ENCODE data around the gene EDARADD.
A peak's percentile ranks its signal among the peaks of the same experiment; 100 is the strongest.
"Not testable (repeated sequence)": the region's sequence is repeated elsewhere in the genome, so short reads cannot be mapped to it uniquely, and the experiment has no call there.

EDARADD gene

DNA sequence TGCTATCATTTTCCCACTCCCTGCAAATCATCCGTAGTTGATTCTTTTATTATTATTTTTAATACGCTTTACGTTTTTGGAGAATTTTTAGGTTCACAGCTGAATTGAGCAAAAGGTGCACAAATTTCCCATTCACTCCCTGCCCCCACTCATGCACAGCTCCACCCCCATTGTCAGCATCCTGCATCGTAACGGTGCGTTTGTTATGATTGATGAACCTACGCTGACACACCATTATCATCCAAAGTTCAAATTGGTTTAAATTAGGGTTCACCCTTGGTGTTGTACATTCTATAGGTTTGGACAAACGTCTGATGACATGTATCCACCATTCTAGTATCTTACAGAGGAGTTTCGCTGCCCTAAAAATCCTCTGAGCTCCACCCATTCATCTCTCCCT lies 44.5 kb downstream of the EDARADD start:
- DNase-seq, result no peak

DNA sequence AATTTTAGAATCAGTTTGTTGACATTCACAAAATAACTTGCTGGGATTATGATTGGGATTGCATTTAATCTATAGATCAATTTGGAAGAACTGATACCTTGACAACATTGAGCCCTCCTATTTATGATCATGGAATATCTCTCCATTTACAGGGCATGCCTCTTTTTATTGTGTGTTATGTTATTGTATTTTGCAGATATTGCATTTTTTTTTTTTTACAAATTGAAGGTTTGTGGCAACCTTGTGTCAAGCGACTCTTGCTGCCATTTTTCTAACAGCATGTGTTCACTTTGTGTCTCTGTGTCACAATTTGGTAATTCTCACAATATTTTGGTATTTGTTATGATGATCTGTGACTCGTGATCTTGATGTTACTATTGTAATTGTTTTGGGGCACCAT lies 46.3 kb downstream of the EDARADD start:
- DNase-seq, result no peak

DNA sequence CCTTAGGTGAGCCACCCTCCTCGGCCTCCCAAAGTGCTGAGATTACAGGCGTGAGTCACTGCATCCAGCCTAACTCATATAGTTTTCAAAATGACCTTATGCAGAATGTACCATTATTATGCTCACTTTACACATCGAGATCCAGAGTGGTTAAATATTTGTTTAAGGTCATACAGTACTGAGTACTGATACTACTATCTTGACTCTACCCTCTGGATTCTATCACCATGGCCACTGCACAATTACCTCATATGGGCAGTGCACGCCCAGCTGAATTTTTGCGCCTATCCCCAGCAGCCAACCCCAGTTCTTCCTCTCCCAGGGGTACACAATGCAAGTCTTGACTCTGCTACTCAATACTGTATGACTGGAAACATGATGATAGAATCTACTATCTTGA lies 56.7 kb downstream of the EDARADD start:
- no peak for DNase-seq

DNA sequence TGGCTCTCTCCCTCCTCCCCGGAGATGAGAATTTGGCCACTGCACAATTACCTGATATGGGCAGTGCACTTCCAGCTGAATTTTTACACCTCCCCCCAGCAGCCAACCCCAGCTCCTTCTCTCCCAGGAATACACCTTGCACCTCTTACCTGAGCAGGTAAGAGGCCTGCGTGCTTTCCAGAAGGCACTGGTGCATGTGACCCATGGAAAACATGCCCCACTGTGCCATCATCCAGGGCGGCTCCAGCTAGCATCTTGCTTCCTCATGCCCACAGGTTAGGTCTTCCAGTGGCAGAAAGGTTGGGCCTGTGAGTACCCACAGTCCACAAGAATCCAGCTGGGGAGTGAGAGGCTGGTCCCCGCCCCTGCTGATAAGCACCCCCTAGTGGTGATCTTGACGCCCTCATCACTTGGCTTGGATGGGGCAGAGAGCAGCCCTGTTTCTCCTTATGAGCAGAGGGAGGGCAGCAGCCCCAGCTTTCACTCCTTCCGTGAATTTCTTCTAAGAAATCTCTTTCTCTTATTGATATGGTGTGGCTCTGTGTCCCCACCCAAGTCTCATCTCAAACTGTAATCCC lies 57.8 kb downstream of the EDARADD start:
- DNase-seq, result peak; percentile 37 to 64

DNA sequence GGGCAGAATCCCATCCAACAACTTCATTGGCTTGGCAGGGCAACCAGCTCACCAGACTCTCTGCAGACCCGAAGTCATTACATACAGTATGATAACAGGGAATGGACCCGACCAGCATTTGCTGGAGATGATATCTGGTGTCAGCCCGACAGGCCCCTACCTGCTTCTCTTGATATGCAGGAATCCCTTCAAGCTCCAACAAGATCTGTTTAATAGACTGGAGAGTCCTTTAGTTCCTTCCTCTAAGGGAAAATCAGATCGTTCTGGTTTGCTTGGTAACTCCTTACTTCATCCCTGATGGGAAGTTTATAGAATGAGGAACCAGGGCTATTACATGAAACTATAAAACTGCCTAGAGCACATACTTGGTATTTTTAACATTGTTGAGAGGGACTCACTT lies 61.2 kb downstream of the EDARADD start:
- no peak for DNase-seq

DNA sequence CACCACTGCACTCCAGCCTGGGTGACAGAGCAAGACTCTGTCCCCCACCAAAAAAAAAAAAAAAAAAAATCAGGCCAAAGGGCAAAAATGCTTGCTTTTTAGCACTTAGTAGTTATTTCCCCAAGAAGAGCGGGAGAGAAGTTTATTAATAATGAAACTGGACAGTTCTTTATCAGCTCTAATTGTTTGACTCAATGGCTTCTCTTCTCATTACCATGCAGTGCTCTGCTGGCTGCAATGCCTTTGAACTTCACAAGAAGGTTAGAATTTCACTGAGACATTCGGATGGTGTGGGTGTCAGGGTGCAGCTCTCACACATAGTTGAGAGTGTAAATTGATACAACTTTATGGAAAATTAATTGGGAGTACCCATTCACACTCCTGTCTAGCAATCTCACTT lies 63.7 kb downstream of the EDARADD start:
- no peak for DNase-seq

DNA sequence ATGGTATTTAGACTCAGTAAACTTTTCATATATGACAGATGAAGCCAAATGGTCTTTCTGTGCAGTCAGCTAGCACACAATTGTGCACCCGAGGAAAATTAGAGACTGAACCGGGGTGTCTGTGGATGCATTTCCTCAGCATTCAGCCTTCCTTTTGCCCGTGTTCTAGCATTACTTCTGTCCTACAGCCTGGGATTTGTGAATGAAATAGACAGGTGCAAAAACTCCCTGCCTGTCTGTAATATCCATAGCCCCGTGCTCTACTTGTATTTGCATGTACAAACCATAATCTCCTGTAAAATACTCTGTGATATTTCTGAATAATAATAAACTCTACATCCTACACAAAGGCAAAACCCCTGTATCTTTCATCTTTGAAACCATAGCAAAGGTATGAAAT lies 64.9 kb downstream of the EDARADD start:
- DNase-seq, result no peak

DNA sequence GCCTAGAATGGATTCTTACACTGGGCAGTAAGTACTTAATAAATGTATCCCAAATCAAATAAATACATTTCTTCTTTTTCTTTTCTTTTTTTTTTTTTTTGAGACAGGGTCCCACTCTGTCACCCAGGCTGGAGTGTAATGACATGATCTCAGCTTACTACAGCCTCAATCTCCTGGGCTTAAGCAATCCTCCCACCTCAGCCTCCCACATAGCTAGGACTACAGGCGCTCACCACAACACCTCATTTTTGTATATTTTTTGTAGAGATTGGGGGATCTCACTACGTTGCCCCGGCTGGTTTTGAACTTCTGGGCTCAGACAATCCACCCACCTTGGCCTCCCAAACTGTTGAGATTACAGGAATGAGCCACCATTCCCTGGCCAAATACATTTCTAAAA lies 66.0 kb downstream of the EDARADD start:
- no peak for DNase-seq

DNA sequence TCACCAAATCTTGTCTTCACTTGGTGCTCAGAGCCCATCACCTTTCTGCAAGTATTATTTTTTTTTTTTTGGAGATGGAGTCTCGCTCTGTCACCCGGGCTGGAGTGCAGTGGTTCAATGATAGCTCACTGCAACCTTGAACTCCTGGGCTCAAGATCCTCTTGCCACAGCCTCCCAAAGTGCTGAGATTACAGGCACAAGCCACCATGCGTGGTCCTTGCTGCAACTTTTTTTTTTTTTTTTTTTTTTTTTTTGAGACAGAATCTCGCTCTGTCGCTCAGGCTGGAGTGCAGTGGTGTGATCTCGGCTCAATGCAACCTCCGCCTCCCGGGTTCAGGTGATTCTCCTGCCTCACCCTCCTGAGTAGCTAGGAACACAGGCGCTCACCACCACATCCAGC lies 70.1 kb downstream of the EDARADD start:
- not testable (repeated sequence) for DNase-seq

DNA sequence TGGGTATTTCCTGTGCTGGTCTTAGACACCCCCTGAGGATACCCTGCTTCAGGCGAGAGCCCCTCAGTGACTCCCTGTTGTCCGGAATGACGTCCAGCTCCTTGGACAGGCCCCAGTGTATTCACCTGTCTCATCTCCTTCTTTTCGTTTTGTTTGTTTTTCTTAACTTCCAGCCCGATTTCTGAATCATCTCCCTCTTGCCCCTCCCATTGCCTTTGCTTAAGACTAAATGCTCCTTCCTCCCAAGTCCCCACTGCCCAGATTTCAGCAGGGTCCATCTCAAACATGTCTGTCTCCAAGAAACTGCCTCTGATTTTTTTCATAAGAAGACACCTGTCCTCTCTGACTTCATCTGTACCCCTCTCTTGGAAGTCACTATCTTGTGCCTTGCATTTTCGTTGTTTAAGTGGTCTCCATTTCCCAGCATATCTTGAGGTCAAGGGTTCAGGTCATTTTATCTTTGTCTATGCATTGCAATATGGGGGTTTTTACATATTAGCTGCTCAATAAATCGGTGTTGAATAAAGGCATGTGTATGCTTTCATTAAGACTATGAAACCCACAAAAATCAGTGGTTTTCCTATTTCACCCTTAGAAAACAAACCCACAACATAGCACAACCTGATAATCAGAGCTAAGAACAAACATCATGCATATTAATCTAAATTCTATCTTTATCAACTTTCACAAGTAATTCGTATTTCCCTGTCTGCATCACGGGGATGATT lies 71.3 kb downstream of the EDARADD start:
- peak in 1 of 2 donors; percentile 4 for DNase-seq

DNA sequence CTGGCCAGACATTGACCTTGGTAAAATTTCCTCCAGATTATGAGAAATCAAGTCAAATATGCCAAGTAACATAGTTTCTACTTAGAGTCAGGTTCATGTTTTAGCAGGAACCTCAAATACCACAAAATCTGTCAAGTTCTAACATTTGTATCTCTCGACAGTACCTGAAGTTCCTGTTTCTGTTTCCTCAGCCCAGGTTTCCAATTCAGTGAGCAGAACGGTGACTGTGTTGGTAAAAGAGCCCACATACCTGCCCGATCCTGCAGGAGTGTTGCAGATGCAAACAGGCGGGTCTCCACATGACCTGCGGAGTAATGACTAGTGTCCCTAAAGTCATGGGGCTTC lies 71.8 kb downstream of the EDARADD start:
- DNase-seq, result peak in 1 of 2 donors; percentile 31

DNA sequence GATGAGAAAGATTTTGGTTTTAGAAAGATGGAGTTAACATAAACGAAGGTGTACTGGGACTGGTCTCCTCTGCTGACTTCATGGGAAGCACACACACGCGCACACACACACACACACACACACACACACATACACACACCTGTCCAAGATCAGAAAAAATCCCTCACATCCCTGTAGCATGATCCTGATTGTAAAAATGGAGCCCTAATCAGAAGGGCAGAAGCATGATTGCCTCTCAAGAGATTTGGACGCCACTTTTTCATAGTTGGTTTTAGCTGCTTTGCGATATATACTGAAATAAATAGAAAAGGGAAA lies 73.2 kb downstream of the EDARADD start:
- DNase-seq, result no peak

DNA sequence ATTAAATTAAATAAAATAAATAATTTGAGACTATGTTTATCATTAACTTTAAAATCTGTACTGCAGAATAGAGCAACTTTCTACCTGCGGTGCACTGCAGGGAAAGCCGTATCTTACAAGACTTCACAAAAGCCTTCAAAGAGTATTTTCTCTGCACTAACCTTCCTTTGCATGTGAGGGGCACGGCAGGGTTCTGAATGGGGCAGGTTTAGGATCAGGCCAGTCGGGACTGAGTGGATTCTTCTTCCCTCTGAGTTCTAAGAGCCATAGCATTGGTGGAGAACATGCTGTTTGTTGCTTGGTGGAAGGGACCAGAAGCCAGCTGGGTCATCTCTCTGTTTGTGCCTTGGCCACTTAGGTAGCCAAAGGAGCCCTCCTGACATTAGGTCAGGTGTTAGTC lies 74.5 kb downstream of the EDARADD start:
- no peak for DNase-seq

DNA sequence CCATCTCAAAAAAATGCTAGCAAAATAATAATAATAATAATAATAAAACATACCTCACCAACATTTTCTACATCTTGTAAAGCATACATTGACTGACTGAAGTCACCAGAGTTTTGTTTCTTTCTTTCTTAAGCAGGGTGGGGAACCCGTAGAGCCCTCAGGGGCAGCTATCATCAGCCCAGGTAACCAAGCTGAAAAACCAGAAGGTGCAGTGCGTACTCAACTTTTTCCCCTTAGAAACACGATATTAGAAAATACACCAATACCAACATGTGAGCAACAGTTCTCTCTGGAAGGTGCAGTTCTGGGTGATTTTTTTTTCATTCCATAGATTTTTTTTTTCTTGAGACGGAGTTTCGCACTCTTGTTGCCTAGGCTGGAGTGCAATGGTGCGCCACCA lies 75.4 kb downstream of the EDARADD start:
- no peak for DNase-seq

DNA sequence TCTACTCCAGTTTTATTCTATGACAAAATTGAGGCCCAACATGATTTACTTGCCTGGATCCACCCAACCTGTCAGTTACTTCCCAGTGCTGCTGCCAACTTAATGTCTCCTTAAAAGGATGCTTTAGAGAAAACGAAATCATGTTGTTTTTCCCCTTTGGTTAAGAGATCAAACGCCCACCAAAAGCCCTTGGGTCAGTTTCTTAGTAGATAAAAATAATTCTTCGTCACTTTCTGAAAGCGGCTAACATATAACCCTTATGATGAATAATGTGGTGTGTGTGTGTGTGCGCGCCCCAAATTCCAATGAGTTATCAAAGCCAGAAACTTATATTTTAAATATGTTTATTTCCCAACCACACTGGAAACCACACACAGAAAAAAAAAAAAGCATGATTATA lies 77.0 kb downstream of the EDARADD start:
- no peak for DNase-seq

DNA sequence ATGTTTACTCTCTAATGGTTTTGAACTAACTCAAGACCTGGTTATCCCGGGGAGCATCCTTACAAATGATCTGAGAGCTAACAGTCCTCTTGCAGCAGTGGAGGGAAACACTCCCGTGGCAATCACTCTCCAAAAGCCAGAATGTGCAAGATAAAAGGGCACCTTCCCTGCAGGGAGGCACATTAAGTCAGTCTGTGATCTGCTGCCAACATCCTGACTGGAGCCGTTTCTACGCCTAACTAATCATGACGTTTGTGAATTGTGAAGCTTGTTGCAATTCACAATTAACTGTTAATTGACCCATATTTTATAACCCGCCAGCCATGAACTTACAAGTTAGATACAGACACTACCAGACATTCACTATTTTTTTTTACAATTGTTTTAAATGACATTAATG lies 77.6 kb downstream of the EDARADD start:
- DNase-seq, result no peak

DNA sequence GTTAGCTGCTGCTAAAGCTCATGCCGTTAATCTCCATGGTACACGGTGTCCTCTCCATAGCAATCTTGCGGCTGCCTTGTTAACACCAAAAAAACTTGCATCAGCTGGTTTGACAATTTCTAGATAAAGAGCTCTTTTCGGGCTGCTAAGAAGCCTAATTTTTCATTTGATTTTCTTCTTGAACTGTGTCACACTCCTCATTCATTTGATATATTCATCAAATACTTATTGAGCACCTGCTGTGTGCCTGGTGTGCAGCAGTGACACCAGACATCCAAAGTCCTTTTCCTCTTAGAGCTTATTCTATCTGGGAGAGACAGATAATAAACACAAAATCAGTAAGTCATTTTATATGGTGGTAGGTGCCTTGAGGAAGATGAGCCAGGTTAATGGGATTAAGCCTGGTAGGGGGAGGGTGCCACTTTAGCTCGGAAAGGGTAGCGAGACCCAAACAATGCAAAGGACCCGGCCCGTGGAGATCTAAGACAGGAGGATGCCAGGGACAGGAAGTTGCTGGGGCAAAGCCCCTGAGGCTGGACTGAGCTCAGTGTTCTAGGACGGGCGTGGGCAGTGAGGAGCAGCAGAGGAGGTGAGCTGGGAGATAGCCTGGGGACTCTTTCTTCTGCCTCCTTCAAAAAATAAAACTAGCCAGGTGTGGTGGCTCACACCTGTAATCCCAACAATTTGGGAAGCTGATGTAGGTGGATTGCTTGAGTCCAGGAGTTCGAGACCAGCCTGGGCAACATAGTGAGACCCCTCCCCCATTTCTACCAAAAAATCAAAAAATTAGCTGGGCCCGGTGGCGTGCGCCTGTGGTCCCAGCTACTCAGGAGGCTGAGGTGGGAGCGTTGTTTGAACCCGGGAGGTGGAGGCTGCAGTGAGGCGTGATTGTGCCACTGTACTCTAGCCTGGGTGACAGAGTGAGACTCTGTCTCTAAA lies 79.0 kb downstream of the EDARADD start:
- no peak for DNase-seq

DNA sequence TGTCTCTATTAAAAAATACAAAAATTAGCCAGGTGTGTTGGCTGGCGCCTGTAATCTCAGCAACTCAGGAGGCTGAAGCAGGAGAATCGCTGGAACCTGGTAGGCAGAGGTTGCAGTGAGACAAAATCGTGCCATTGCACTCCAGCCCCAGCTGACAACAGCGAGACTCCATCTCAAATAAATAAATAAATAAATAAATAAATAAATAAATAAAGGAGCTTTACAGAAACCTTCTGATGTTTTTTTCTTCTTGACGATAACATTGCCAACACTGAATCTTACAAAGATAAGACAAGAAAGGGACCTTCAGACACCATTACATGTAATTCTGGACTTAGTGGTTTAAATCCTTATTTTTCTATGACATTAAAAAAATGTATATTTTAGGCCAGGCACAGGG lies 81.9 kb downstream of the EDARADD start:
- DNase-seq, result no peak

DNA sequence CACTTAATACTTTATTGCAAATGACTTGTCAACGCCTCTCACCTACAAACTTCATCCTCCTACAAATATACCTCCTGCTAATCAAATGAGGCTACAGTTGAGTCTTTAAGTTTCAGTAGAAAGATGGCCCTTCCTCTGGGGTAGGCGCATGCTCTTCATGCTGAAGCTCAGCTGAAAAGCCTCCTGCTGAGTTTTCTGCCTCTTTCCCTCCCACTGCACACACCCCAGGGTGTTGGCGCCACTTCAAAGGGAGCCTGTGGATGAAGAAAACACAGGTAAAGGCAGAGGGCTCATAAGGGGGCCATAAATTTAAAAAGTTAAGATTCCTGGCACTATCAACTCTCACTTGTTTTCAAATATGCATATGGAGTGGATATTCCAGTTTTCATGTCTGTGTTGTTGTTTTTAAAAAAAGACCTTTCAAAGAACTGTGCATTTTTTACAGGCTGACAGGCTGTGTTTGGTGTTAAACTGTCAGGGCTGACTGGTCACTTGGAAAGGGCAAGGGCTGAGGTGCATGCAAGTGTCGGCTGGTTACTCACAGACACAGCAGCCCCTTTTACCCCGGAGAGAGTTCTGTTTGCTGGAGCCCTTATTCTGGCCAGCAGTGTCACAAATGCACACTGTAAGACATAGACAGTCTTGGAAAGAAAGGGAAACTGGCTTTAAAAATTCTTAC lies 86.8 kb downstream of the EDARADD start:
- DNase-seq, result no peak

DNA sequence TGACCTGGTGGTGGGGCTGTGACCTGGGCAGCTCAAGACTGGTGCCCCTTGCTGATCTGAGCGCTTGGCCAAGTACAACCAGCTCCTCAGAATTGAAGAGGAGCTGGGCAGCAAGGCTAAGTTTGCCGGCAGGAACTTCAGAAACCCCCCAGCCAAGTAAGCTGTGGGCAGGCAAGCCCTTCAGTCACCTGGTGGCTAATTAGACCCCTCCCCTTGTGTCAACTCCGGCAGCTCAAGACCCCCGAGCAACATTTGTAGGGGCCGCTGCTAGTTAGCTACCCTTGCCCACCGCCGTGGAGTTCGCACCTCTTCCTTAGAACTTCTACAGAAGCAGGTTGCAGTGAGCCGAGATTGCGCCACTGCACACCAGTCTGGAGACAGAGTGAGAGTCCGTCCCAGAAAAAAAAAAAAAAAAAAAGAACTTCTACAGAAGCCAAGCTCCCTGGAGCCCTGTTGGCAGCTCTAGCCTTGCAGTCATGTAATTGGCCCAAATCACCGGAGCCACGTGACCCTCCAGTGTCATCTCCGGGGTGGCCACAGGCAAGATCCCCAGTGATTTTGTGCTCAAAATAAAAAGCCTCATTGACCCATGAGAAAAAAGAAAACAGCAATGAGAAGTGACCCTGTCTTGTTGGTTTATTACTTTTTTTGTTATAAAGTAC lies 90.4 kb downstream of the EDARADD start:
- DNase-seq, result no peak

DNA sequence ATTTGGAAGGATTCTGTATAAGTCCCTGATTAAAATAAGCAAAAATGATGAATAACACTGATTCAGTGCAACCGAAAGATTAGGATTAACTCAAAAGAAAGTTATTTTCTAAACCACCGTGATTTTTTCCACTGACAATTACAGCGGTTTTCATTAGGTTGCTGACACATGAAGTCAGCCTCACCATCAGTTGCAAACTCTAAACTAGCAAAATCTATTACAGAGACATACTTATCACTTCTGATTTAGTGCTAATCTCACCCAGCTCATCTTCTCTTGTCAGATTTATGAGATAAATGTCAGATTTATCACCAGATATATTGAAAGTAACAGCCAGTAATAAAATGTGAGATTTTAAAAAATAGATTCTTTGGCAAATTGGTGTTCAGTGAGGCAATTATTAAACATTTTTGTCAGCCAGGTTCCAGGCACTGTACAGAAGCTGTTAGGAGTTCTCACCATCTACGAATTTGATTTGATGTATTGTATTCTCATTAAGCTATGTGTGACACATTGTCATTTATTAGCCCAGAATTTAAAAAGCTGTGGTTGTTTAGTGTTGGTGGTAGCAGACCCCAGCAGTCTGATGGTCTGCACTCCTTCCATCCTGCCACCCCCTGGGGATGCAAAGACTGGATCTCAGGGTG lies 92.4 kb downstream of the EDARADD start:
- no peak for DNase-seq

DNA sequence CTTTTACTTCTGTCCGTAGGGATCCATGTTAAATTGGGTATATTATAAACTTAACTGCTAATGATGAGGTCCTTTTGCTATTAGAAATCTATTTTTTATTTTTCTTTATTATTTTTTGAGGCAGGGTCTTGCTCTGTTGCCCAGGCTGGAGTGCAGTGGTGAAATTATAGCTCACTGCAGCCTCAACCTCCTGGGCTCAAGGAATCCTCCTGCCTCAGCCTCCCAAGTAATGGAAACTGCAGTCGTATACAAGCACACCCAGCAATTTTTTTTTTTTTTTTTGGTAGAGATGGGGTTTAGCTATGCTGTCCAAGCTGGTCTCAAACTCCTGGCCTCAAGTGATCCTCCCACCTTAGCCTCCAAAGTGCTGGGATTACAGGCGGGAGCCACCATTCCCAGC lies 95.1 kb downstream of the EDARADD start:
- DNase-seq, result not testable (repeated sequence)
